PC-9 (cell line): ENCODE results near the gene RPTOR.

ENCODE experiments used
- EZH2 ChIP-seq: fragments of 200-600 bp; sonication (generic); IDR thresholded peaks from 2 replicates; pipeline ENCODE4 v1.8.0; 2017; ENCODE audit warnings: antibody characterized with exemption, low read depth
- TF ChIP-seq, protein P1 (sequence below): fragments of 200-600 bp; sonication (generic); conservative IDR thresholded peaks from 2 replicates; pipeline ENCODE4 v1.6.1; 2017; ENCODE audit warnings: mixed run types, antibody characterized with exemption, mild to moderate bottlenecking, moderate library complexity

DNA sequence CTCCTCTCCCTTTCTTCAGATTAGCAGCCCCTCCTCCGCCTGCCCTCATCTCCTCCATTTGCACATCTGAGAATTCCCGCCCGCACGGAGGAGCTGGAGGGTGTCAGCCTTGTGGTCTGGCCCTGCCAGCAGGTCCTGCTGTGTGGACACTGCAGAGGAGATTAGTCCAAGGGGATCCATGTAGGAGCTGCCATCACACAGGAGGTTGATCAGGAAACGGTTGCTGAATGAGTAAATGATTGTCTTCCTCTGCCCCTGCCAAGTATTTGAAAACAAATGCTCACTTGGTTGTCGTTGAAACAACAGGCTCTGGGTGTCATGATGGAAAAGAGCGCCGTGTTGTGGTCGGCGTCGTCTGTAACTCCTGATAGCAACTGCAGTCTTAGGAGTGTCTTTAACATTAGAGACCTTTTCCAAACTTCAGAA is 383.2 kb downstream of the RPTOR start:
- TF ChIP-seq, protein P1, sequence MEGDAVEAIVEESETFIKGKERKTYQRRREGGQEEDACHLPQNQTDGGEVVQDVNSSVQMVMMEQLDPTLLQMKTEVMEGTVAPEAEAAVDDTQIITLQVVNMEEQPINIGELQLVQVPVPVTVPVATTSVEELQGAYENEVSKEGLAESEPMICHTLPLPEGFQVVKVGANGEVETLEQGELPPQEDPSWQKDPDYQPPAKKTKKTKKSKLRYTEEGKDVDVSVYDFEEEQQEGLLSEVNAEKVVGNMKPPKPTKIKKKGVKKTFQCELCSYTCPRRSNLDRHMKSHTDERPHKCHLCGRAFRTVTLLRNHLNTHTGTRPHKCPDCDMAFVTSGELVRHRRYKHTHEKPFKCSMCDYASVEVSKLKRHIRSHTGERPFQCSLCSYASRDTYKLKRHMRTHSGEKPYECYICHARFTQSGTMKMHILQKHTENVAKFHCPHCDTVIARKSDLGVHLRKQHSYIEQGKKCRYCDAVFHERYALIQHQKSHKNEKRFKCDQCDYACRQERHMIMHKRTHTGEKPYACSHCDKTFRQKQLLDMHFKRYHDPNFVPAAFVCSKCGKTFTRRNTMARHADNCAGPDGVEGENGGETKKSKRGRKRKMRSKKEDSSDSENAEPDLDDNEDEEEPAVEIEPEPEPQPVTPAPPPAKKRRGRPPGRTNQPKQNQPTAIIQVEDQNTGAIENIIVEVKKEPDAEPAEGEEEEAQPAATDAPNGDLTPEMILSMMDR, result no peak
- TF ChIP-seq EZH2, result no peak
